ENCODE measurements around the gene SPNS2.
A peak's percentile ranks its signal among the peaks of the same experiment; 100 is the strongest.

SPNS2 gene

GRCh38 chr17:4498461-4499397 is at the start of gene SPNS2:
Gene SPNS2 (plus strand): TSS chr17:4498881. CDS start chr17:4499048, 167 bp downstream.
- Mint-ChIP-seq H3K36me3 (ENCODE audit: low read depth) (no peaks in the 10 kb centered on the region), H3K4me1 (ENCODE audit: low read depth) (peaks cover 9% of the 10 kb centered on the region), H3K9me3 (no peaks in the 10 kb centered on the region), H3K27ac (no peak within 1 kb of the TSS), H3K27me3 (ENCODE audit: low read depth) (peaks cover 49% of the 10 kb centered on the region), H3K4me3 (peak within 1 kb of the TSS; percentile 68)

DNA sequence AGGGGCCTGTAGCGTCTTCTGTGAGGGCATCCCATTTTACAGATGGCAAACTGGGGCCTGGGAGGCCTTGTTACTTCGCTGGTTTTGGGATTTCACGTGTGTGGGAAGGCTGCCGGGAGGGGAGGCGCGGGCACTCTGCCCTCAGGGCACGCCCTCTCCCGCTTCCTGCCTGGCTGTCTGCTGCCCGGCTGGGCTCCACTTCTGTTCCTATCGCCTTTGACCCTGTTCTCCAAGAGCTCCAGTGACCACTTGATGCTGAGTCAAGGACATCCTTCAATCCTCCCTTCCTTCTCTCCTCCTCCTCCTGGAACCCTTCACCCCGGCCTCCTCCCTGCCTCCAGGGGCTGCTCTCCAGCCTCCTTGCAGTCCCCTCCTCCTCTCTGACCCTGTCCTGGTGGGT is 48.9 kb upstream of the SPNS2 start:
- H3K4me1 Mint-ChIP-seq (ENCODE audit: low read depth), result no peaks in the 10 kb centered on the region
- H3K4me3 Mint-ChIP-seq, result no peak overlapping the region
- no peak overlapping the region for H3K27ac Mint-ChIP-seq
- H3K9me3 Mint-ChIP-seq, result no peaks in the 10 kb centered on the region
- H3K36me3 Mint-ChIP-seq (ENCODE audit: low read depth), result no peaks in the 10 kb centered on the region
- no peaks in the 10 kb centered on the region for H3K27me3 Mint-ChIP-seq (ENCODE audit: low read depth)

DNA sequence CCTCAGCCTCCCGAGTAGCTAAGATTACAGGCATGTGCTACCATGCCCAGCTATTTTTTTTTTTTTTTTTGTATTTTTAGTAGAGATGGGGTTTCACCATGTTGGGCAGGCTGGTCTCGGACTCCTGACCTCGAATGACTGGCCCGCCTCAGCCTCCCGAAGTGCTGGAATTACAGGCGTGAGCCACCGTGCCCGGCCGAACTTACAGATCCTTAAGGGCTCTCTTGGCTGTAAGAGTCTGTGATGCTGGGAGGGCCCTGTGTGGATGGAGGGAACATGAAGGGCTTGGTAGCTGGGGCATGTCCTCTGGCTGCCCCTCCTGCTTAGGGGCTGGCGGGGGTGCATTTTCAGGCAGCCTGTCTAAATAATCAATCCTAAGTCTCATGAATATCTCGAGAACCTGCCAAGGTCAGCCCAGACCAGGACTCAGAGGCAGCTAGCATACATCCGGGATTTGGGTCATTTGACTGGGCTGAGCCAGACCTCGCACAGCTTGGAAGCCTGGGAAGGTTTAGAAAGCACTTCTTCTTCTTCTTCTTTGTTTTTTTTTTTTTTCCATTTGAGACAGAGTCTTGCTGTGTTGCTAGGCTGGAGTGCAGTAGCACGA is 47.9 kb upstream of the SPNS2 start:
- Mint-ChIP-seq H3K36me3 (ENCODE audit: low read depth) (no peaks in the 10 kb centered on the region), H3K27ac (no peak overlapping the region), H3K9me3 (no peaks in the 10 kb centered on the region), H3K27me3 (ENCODE audit: low read depth) (no peaks in the 10 kb centered on the region), H3K4me3 (no peak overlapping the region), H3K4me1 (ENCODE audit: low read depth) (no peaks in the 10 kb centered on the region)

- no peak overlapping the region for H3K27ac Mint-ChIP-seq
Measured at GRCh38 chr17:4453812-4454591, 44.7 kb upstream of the SPNS2 start.

DNA sequence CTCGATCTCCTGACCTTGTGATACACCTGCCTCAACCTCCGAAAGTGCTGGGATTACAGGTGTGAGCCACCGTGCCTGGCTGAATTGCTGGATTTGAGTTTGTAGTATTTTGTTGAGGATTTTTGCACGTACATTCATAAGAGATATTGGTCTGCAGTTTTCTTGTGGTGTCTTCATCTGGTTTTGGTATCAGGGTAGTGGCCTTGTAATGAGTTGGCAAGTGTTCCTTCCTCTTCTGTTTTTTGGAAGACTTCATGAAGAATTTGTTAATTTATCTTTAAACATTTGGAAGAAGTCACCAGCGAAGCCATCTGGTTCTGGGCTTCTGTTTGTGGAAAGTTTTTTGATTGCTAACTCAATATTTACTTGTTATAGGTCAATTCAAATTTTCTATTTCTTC is 38.0 kb upstream of the SPNS2 start:
- peaks cover 6% of the 10 kb centered on the region for H3K36me3 Mint-ChIP-seq (ENCODE audit: low read depth)
- H3K27me3 Mint-ChIP-seq (ENCODE audit: low read depth), result peaks cover 8% of the 10 kb centered on the region
- H3K27ac Mint-ChIP-seq, result no peak overlapping the region
- H3K4me1 Mint-ChIP-seq (ENCODE audit: low read depth), result no peaks in the 10 kb centered on the region
- peaks cover 19% of the 10 kb centered on the region for H3K9me3 Mint-ChIP-seq
- no peak overlapping the region for H3K4me3 Mint-ChIP-seq

More at GRCh38 chr17:4453812-4454591, 44.7 kb upstream of the SPNS2 start:
- Mint-ChIP-seq H3K36me3 (ENCODE audit: low read depth) (no peaks in the 10 kb centered on the region), H3K4me3 (no peak overlapping the region), H3K4me1 (ENCODE audit: low read depth) (no peaks in the 10 kb centered on the region), H3K9me3 (no peaks in the 10 kb centered on the region), H3K27me3 (ENCODE audit: low read depth) (no peaks in the 10 kb centered on the region)

DNA sequence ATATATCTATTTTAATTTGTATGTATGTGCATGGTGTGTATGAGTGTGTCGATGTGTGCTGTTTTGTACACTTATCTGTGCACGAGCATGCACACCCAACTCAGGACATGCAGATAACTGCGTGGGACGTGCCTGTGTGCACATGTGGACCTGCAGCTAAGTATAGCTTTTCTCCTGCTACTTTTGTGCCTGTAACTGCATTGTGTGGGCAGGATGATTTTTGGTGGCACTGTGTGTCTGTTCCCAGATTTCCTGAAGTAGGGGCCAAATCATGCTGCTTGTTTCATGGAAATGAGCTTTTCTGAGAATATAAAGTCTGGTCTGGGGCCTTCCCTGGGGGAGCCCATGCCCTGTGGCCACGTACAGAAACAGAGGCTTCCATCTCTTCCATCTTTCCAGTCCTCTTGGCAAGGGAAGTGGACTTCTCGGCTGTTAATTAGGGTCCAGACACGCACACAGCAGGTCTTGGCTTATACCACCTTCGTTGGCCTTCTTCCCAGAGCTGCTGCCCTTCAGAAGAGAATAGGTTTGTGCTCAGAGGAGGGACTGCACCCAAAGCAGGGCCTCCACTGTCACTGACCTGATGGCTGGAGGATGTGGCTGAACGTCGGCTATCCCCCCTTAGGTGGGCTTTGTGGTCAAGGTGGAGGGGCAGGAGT is 34.7 kb upstream of the SPNS2 start:
- no peak overlapping the region for H3K27ac Mint-ChIP-seq
- no peak overlapping the region for H3K4me3 Mint-ChIP-seq
- peaks cover 19% of the 10 kb centered on the region for H3K9me3 Mint-ChIP-seq
- no peaks in the 10 kb centered on the region for H3K4me1 Mint-ChIP-seq (ENCODE audit: low read depth)
- H3K36me3 Mint-ChIP-seq (ENCODE audit: low read depth), result peaks cover 6% of the 10 kb centered on the region
- peaks cover 8% of the 10 kb centered on the region for H3K27me3 Mint-ChIP-seq (ENCODE audit: low read depth)

DNA sequence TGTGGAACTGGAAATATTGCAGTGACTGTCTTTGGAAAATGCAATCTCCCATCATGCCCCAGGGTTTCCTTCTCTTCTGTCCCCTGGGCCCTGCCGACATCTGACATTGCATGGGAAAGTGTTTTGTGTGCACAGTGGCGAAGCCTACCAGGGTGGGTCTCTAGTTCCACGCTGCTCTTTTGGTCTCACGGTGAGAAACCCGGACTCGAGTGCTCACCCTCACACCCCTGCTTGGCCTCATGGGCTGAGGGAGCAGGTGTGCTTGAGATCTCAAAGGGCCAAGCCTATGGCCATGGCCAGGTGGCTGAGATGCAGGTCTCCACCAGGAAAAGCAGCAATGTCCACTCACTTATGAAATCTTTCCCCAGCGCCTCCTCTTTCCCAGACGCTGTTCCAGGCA is 32.9 kb upstream of the SPNS2 start:
- peaks cover 9% of the 10 kb centered on the region for H3K9me3 Mint-ChIP-seq
- no peak overlapping the region for H3K27ac Mint-ChIP-seq
- H3K4me3 Mint-ChIP-seq, result no peak overlapping the region
- peaks cover under 1% of the 10 kb centered on the region for H3K36me3 Mint-ChIP-seq (ENCODE audit: low read depth)
- peaks cover 8% of the 10 kb centered on the region for H3K27me3 Mint-ChIP-seq (ENCODE audit: low read depth)
- H3K4me1 Mint-ChIP-seq (ENCODE audit: low read depth), result no peaks in the 10 kb centered on the region

GRCh38 chr17:4467287-4467686 is 31.4 kb upstream of the SPNS2 start:
- Mint-ChIP-seq H3K9me3 (no peaks in the 10 kb centered on the region), H3K4me3 (no peak overlapping the region), H3K36me3 (ENCODE audit: low read depth) (no peaks in the 10 kb centered on the region), H3K27ac (no peak overlapping the region), H3K27me3 (ENCODE audit: low read depth) (peaks cover 4% of the 10 kb centered on the region), H3K4me1 (ENCODE audit: low read depth) (no peaks in the 10 kb centered on the region)

GRCh38 chr17:4469552-4469951 is 29.1 kb upstream of the SPNS2 start:
- no peaks in the 10 kb centered on the region for H3K4me1 Mint-ChIP-seq (ENCODE audit: low read depth)
- peaks cover 6% of the 10 kb centered on the region for H3K27me3 Mint-ChIP-seq (ENCODE audit: low read depth)
- no peaks in the 10 kb centered on the region for H3K36me3 Mint-ChIP-seq (ENCODE audit: low read depth)
- no peak overlapping the region for H3K27ac Mint-ChIP-seq
- H3K9me3 Mint-ChIP-seq, result no peaks in the 10 kb centered on the region
- no peak overlapping the region for H3K4me3 Mint-ChIP-seq

GRCh38 chr17:4472286-4472685 is 26.4 kb upstream of the SPNS2 start:
- Mint-ChIP-seq H3K27ac (no peak overlapping the region), H3K9me3 (no peaks in the 10 kb centered on the region), H3K27me3 (ENCODE audit: low read depth) (peaks cover 9% of the 10 kb centered on the region), H3K4me3 (no peak overlapping the region), H3K36me3 (ENCODE audit: low read depth) (no peaks in the 10 kb centered on the region), H3K4me1 (ENCODE audit: low read depth) (peaks cover 2% of the 10 kb centered on the region)

DNA sequence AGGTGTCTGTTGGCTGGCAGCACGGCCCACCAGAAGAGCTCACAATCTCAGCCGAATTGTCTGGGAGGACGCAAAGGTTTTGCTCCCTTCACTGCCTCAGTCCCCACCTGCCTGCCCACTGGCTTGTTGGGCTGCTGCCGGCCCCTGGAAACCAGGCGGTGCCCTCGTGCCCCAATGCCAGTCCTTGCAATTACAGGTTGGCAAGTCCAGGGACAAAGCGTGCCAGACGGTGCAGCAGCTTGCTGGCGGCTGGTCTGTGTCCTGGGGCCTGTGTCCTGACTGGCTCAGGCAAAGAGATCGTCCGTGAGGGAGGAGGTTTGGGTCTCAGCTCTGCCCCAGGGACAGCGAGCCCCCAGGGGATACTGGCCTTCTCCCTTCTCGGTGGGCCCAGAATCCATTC is 24.6 kb upstream of the SPNS2 start:
- Mint-ChIP-seq H3K4me3 (no peak overlapping the region), H3K36me3 (ENCODE audit: low read depth) (no peaks in the 10 kb centered on the region), H3K9me3 (no peaks in the 10 kb centered on the region), H3K27ac (no peak overlapping the region), H3K27me3 (ENCODE audit: low read depth) (peaks cover 9% of the 10 kb centered on the region), H3K4me1 (ENCODE audit: low read depth) (peaks cover 4% of the 10 kb centered on the region)

DNA sequence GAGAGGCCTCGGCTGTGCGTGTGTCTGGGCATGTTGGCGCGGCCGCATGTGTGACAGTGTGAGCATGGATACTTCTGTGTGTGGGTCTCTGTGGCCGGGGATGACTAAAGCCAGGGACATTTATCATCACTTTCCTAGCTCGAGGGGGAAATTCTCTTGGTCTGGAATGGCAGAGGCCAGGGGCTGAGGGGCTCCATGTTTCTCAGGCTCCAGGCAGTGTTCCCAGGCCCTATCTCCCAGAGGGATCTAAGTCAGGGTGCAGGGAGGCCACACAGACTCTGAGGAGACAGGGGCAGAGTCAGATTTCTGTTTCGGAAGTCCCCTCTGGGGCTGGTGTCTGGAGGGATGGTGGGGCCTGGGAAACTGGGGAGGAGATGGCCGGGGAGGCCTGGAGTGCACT is 23.7 kb upstream of the SPNS2 start:
- Mint-ChIP-seq H3K4me1 (ENCODE audit: low read depth) (peaks cover 6% of the 10 kb centered on the region), H3K36me3 (ENCODE audit: low read depth) (no peaks in the 10 kb centered on the region), H3K4me3 (no peak overlapping the region), H3K9me3 (no peaks in the 10 kb centered on the region), H3K27me3 (ENCODE audit: low read depth) (peaks cover 9% of the 10 kb centered on the region), H3K27ac (no peak overlapping the region)

DNA sequence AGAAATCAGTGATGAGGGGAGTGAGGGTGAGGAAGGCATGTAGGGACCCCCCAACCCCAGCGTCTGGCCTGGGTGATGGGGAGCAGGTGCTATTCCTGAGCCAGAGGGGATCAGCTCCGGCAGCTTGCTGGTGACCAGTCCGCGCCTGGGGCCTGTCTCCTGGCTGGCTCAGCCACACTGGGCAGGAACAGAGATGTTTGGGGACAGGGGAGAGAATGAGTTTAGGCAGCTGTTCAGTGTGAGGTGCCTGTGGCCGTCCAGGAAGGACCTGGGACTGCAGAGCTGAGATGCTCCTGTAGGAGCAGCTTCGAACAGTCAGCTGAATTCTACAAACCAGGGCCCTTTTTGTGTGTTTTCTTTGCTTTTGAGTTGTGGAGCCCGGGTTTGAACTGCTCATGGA is 23.2 kb upstream of the SPNS2 start:
- Mint-ChIP-seq H3K27ac (no peak overlapping the region), H3K9me3 (no peaks in the 10 kb centered on the region)

GRCh38 chr17:4476017-4476416 is 22.7 kb upstream of the SPNS2 start:
- no peaks in the 10 kb centered on the region for H3K36me3 Mint-ChIP-seq (ENCODE audit: low read depth)
- peaks cover 13% of the 10 kb centered on the region for H3K4me1 Mint-ChIP-seq (ENCODE audit: low read depth)

More for the DNA sequence above, 23.2 kb upstream of the SPNS2 start:
- peaks cover 9% of the 10 kb centered on the region for H3K27me3 Mint-ChIP-seq (ENCODE audit: low read depth)
- H3K4me1 Mint-ChIP-seq (ENCODE audit: low read depth), result peaks cover 10% of the 10 kb centered on the region
- H3K4me3 Mint-ChIP-seq, result no peak overlapping the region
- no peaks in the 10 kb centered on the region for H3K36me3 Mint-ChIP-seq (ENCODE audit: low read depth)

More at GRCh38 chr17:4476017-4476416, 22.7 kb upstream of the SPNS2 start:
- Mint-ChIP-seq H3K4me3 (no peak overlapping the region), H3K9me3 (no peaks in the 10 kb centered on the region), H3K27me3 (ENCODE audit: low read depth) (peaks cover 9% of the 10 kb centered on the region), H3K27ac (no peak overlapping the region)
